HEK293 (cell line): Measurements from ENCODE around the gene MARVELD1.

ENCODE experiments used
- CTCF ChIA-PET: fragments of 350-600 bp; formaldehyde crosslinking; extraction: SDS; loops from one replicate; lab custom pipeline; 2021; ENCODE audit warnings: antibody characterized with exemption; lab: Yijun Ruan, JAX
- POLR2A ChIA-PET: fragments of 300-600 bp; formaldehyde crosslinking; extraction: SDS; loops from one replicate; lab custom pipeline; 2020; ENCODE audit warnings: antibody characterized with exemption, inconsistent platforms; lab: Yijun Ruan, JAX
- H3K27ac ChIP-seq: fragments of 200-500 bp; sonication (Bioruptor generic); 2 replicates; pipeline ENCODE4 v1.5.1; 2014; ENCODE audit warnings: low read depth, low read length, control low read depth, inconsistent platforms; ENCODE audit errors: extremely low read depth
- H3K36me3 ChIP-seq, 2 experiments: fragments of 200-500 bp in 1 of 2; sonication (Bioruptor generic) in 1 of 2; 1 replicate in 1 of 2; 2 replicates in 1 of 2; pipeline ENCODE4 v1.5.1; 2014 to 2017; ENCODE audit warnings: inconsistent platforms in 2 of 2, low read length in 2 of 2; ENCODE audit not compliant: control insufficient read depth in 2 of 2, insufficient read depth in 1 of 2
- H3K4me1 ChIP-seq: fragments of 200-500 bp; sonication (Bioruptor generic); 2 replicates; pipeline ENCODE4 v1.5.1; 2014; ENCODE audit warnings: mild to moderate bottlenecking, low read length, inconsistent platforms; ENCODE audit not compliant: control insufficient read depth, insufficient read depth
- H3K4me3 ChIP-seq: 2 replicates; pipeline ENCODE4 v1.5.1; 2011; ENCODE audit warnings: low read depth, mild to moderate bottlenecking, control low read depth, low read length, moderate library complexity
- H3K9me3 ChIP-seq: fragments of 200-500 bp; sonication (Bioruptor generic); 2 replicates; pipeline ENCODE4 v1.5.1; 2014; ENCODE audit warnings: low read depth, low read length, inconsistent platforms; ENCODE audit not compliant: control insufficient read depth, insufficient read depth
- KLF17 ChIP-seq: fragments of 450-650 bp; formaldehyde crosslinking; IDR thresholded peaks from 2 replicates; pipeline ENCODE4 v1.5.1; 2016; ENCODE audit warnings: missing biosample characterization, missing genetic modification characterization
- OVOL3 ChIP-seq: fragments of 450-650 bp; formaldehyde crosslinking; IDR thresholded peaks from 2 replicates; pipeline ENCODE4 v1.5.1; 2016; ENCODE audit warnings: missing biosample characterization, missing genetic modification characterization
- PRDM10 ChIP-seq: fragments of 450-650 bp; formaldehyde crosslinking; IDR thresholded peaks from 2 replicates; pipeline ENCODE4 v1.5.1; 2016; ENCODE audit warnings: missing biosample characterization, missing genetic modification characterization
- SP3 ChIP-seq: fragments of 450-650 bp; formaldehyde crosslinking; IDR thresholded peaks from 2 replicates; pipeline ENCODE4 v1.5.1; 2016; ENCODE audit warnings: missing biosample characterization, missing genetic modification characterization
- TSHZ1 ChIP-seq: fragments of 450-650 bp; formaldehyde crosslinking; IDR thresholded peaks from 2 replicates; pipeline ENCODE4 v1.5.1; 2016; ENCODE audit warnings: missing biosample characterization, missing genetic modification characterization, borderline replicate concordance
- ZBTB48 ChIP-seq: fragments of 450-650 bp; formaldehyde crosslinking; IDR thresholded peaks from 2 replicates; pipeline ENCODE4 v1.5.1; 2016; ENCODE audit warnings: missing biosample characterization, missing genetic modification characterization
- ZBTB8A ChIP-seq: fragments of 450-650 bp; formaldehyde crosslinking; IDR thresholded peaks from 2 replicates; pipeline ENCODE4 v1.5.1; 2016; ENCODE audit warnings: missing biosample characterization, missing genetic modification characterization
- ZFP69B ChIP-seq: fragments of 450-650 bp; formaldehyde crosslinking; IDR thresholded peaks from 2 replicates; pipeline ENCODE4 v1.5.1; 2016; ENCODE audit warnings: missing biosample characterization, missing genetic modification characterization
- ZNF112 ChIP-seq: fragments of 450-650 bp; formaldehyde crosslinking; IDR thresholded peaks from 2 replicates; pipeline ENCODE4 v1.5.0; 2017; ENCODE audit warnings: missing biosample characterization, missing genetic modification characterization
- ZNF785 ChIP-seq: fragments of 450-650 bp; formaldehyde crosslinking; IDR thresholded peaks from 2 replicates; pipeline ENCODE4 v1.5.1; 2016; ENCODE audit warnings: missing biosample characterization, missing genetic modification characterization
- ZSCAN23 ChIP-seq: fragments of 450-650 bp; formaldehyde crosslinking; IDR thresholded peaks from 2 replicates; pipeline ENCODE4 v1.5.1; 2016; ENCODE audit warnings: missing biosample characterization, missing genetic modification characterization
- TF ChIP-seq, protein P1 (sequence below): fragments of 450-650 bp; IDR thresholded peaks from 2 replicates; pipeline ENCODE4 v1.5.1; 2018; ENCODE audit warnings: missing biosample characterization, missing genetic modification characterization
- TF ChIP-seq, protein P2 (sequence below): fragments of 450-650 bp; formaldehyde crosslinking; IDR thresholded peaks from 2 replicates; pipeline ENCODE4 v1.5.1; 2016; ENCODE audit warnings: missing biosample characterization, missing genetic modification characterization

The MARVELD1 gene

GRCh38 chr10:97766996-97767924, 53.7 kb downstream of the MARVELD1 start:
- TF ChIP-seq ZNF785, result no peak
- TF ChIP-seq, protein P1, sequence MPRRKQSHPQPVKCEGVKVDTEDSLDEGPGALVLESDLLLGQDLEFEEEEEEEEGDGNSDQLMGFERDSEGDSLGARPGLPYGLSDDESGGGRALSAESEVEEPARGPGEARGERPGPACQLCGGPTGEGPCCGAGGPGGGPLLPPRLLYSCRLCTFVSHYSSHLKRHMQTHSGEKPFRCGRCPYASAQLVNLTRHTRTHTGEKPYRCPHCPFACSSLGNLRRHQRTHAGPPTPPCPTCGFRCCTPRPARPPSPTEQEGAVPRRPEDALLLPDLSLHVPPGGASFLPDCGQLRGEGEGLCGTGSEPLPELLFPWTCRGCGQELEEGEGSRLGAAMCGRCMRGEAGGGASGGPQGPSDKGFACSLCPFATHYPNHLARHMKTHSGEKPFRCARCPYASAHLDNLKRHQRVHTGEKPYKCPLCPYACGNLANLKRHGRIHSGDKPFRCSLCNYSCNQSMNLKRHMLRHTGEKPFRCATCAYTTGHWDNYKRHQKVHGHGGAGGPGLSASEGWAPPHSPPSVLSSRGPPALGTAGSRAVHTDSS, result no peak
- peak; percentile 62 for TF ChIP-seq PRDM10
- peak; percentile 45 for TF ChIP-seq KLF17 (tag by site-specific recombination)
- no peak for TF ChIP-seq ZNF112 (tag by site-specific recombination)
- TF ChIP-seq SP3 (tag by site-specific recombination), result no peak
- TF ChIP-seq, protein P2, sequence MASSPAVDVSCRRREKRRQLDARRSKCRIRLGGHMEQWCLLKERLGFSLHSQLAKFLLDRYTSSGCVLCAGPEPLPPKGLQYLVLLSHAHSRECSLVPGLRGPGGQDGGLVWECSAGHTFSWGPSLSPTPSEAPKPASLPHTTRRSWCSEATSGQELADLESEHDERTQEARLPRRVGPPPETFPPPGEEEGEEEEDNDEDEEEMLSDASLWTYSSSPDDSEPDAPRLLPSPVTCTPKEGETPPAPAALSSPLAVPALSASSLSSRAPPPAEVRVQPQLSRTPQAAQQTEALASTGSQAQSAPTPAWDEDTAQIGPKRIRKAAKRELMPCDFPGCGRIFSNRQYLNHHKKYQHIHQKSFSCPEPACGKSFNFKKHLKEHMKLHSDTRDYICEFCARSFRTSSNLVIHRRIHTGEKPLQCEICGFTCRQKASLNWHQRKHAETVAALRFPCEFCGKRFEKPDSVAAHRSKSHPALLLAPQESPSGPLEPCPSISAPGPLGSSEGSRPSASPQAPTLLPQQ, result peak; percentile 71
- 0 out of 2 replicates have a peak, but pooled peaks have one; percentile 33 for TF ChIP-seq ZFP69B (tag by site-specific recombination)
- TF ChIP-seq TSHZ1 (tag by site-specific recombination), result no peak
- no peak for TF ChIP-seq OVOL3 (tag by site-specific recombination)
- peak; percentile 40; the same call in 1 of the 2 replicates for TF ChIP-seq ZBTB8A (tag by site-specific recombination)
- TF ChIP-seq ZSCAN23 (tag by site-specific recombination), result no peak
- TF ChIP-seq ZBTB48, result 0 out of 2 replicates have a peak, but pooled peaks have one; percentile 20
- TF ChIP-seq, all 188 proteins: peak for 6
- Histone ChIP-seq H3K9me3 (no peaks in the 10 kb centered on the region), H3K4me3 (no peak overlapping the region), H3K27ac (no peak overlapping the region), H3K4me1 (no peaks in the 10 kb centered on the region), H3K36me3 (peaks cover 0 to 3% of the 10 kb centered on the region in 2 experiments; a peak in 1 of 3 replicates)
- POLR2A ChIA-PET, result no interaction called here
- CTCF ChIA-PET, result interaction anchor here (0.8 to 3.0 kb wide), 4 partner anchors 25 to 102 kb away, joined by 3 to 14 read pairs (median 4); no protein-coding TSS in a partner anchor
